ENCODE data around the gene HNF1A.

The HNF1A gene

GRCh38 chr12:120997448-120997847, 19.1 kb downstream of the HNF1A start:
- H2AFZ ChIP-seq (ENCODE audit: low read depth, low read length, severe bottlenecking): no peak overlapping the region
- no peaks in the 10 kb centered on the region for H3K9me2 ChIP-seq (replicated peaks; ENCODE audit: insufficient read depth, low read length)
- TF ChIP-seq CTCF (IDR thresholded peaks at IDR 0.05; ENCODE audit: insufficient read depth, low read length, poor library complexity, severe bottlenecking) (no peak), EZH2phosphoT487 (conservative IDR thresholded peaks at IDR 0.05; ENCODE audit: low read length) (no peak)
- no peaks in the 10 kb centered on the region for H3K79me2 ChIP-seq (ENCODE audit: insufficient read depth, low read length)
- no peaks in the 10 kb centered on the region for H3K36me3 ChIP-seq (ENCODE audit: low read length)
- no peaks in the 10 kb centered on the region for H3K27me3 ChIP-seq (ENCODE audit: low read length)
- no peaks in the 10 kb centered on the region for H3F3A ChIP-seq (ENCODE audit: insufficient read depth)
- no peaks in the 10 kb centered on the region for H4K20me1 ChIP-seq (ENCODE audit: low read depth, low read length)
- H3K4me2 ChIP-seq (ENCODE audit: low read depth, low read length, poor library complexity, severe bottlenecking): no peak overlapping the region
- H3K4me3 ChIP-seq (ENCODE audit: insufficient read depth, low read length, poor library complexity, severe bottlenecking): no peak overlapping the region
- no peak overlapping the region for H3K27ac ChIP-seq (ENCODE audit: low read depth, low read length)
- no peaks in the 10 kb centered on the region for H3K9me3 ChIP-seq (ENCODE audit: insufficient read depth, low read length)
- H3K9ac ChIP-seq (ENCODE audit: low read length): no peak overlapping the region

GRCh38 chr12:120998435-120998834, 20.1 kb downstream of the HNF1A start:
- Histone ChIP-seq H2AFZ (ENCODE audit: low read depth, low read length, severe bottlenecking) (no peak overlapping the region), H3K9me3 (ENCODE audit: insufficient read depth, low read length) (no peaks in the 10 kb centered on the region), H3F3A (ENCODE audit: insufficient read depth) (no peaks in the 10 kb centered on the region), H3K9me2 (replicated peaks; ENCODE audit: insufficient read depth, low read length) (no peaks in the 10 kb centered on the region), H3K4me3 (ENCODE audit: insufficient read depth, low read length, poor library complexity, severe bottlenecking) (no peak overlapping the region), H3K4me2 (ENCODE audit: low read depth, low read length, poor library complexity, severe bottlenecking) (no peak overlapping the region), H3K79me2 (ENCODE audit: insufficient read depth, low read length) (no peaks in the 10 kb centered on the region), H3K36me3 (ENCODE audit: low read length) (0 out of 2 replicates have a peak, but pooled peaks cover under 1% of the 10 kb centered on the region), H3K9ac (ENCODE audit: low read length) (no peak overlapping the region), H3K27me3 (ENCODE audit: low read length) (no peaks in the 10 kb centered on the region), H4K20me1 (ENCODE audit: low read depth, low read length) (no peaks in the 10 kb centered on the region), H3K27ac (ENCODE audit: low read depth, low read length) (no peak overlapping the region)
- TF ChIP-seq CTCF (IDR thresholded peaks at IDR 0.05; ENCODE audit: insufficient read depth, low read length, poor library complexity, severe bottlenecking) (no peak), EZH2phosphoT487 (conservative IDR thresholded peaks at IDR 0.05; ENCODE audit: low read length) (no peak)

GRCh38 chr12:120999191-121000120, 21.1 kb downstream of the HNF1A start:
- Histone ChIP-seq H3K9ac (ENCODE audit: low read length) (no peak overlapping the region), H3K27ac (ENCODE audit: low read depth, low read length) (no peak overlapping the region), H3K4me2 (ENCODE audit: low read depth, low read length, poor library complexity, severe bottlenecking) (no peak overlapping the region), H3K9me2 (replicated peaks; ENCODE audit: insufficient read depth, low read length) (no peaks in the 10 kb centered on the region), H3K4me3 (ENCODE audit: insufficient read depth, low read length, poor library complexity, severe bottlenecking) (no peak overlapping the region), H3K79me2 (ENCODE audit: insufficient read depth, low read length) (no peaks in the 10 kb centered on the region), H4K20me1 (ENCODE audit: low read depth, low read length) (no peaks in the 10 kb centered on the region), H3F3A (ENCODE audit: insufficient read depth) (no peaks in the 10 kb centered on the region), H2AFZ (ENCODE audit: low read depth, low read length, severe bottlenecking) (no peak overlapping the region), H3K36me3 (ENCODE audit: low read length) (0 out of 2 replicates have a peak, but pooled peaks cover 2% of the 10 kb centered on the region), H3K27me3 (ENCODE audit: low read length) (no peaks in the 10 kb centered on the region), H3K9me3 (ENCODE audit: insufficient read depth, low read length) (no peaks in the 10 kb centered on the region)
- no peak for TF ChIP-seq EZH2phosphoT487 (conservative IDR thresholded peaks at IDR 0.05; ENCODE audit: low read length)
- TF ChIP-seq CTCF (IDR thresholded peaks at IDR 0.05; ENCODE audit: insufficient read depth, low read length, poor library complexity, severe bottlenecking): no peak
